Activated naive CD4-positive, alpha-beta T cell treated with anti-CD3 and anti-CD28 coated beads, Interleukin-2, amount 50 U/mL, for 24 hours (primary cell): Measurements from ENCODE around the gene HSD11B1L.
A peak's percentile ranks its signal among the peaks of the same experiment; 100 is the strongest.
"Not testable (repeated sequence)": the region's sequence is repeated elsewhere in the genome, so short reads cannot be mapped to it uniquely, and the experiment has no call there.

Experiments used
- H3K27ac Mint-ChIP-seq: one replicate; pipeline ENCODE4 v1.8.0; 2021; ENCODE audit warnings: mild to moderate bottlenecking, mixed read lengths
- H3K27me3 Mint-ChIP-seq: one replicate; pipeline ENCODE4 v1.8.0; 2021; ENCODE audit warnings: mixed read lengths
- H3K36me3 Mint-ChIP-seq: one replicate; pipeline ENCODE4 v1.8.0; 2021; ENCODE audit warnings: mixed read lengths
- H3K4me1 Mint-ChIP-seq: one replicate; pipeline ENCODE4 v1.8.0; 2021; ENCODE audit warnings: mixed read lengths
- H3K4me3 Mint-ChIP-seq: one replicate; pipeline ENCODE4 v1.8.0; 2021; ENCODE audit warnings: mild to moderate bottlenecking, mixed read lengths
- H3K9me3 Mint-ChIP-seq: one replicate; pipeline ENCODE4 v1.8.0; 2021; ENCODE audit warnings: mixed read lengths

HSD11B1L gene

GRCh38 chr19:5677136-5677535 is 3.7 kb upstream of the HSD11B1L start:
- no peak overlapping the region for H3K4me3 Mint-ChIP-seq
- H3K4me1 Mint-ChIP-seq, result peaks cover 20% of the 10 kb centered on the region
- H3K27ac Mint-ChIP-seq, result peak overlapping the region; percentile 68
- no peaks in the 10 kb centered on the region for H3K27me3 Mint-ChIP-seq
- H3K9me3 Mint-ChIP-seq, result no peaks in the 10 kb centered on the region
- H3K36me3 Mint-ChIP-seq, result no peaks in the 10 kb centered on the region

GRCh38 chr19:5677580-5677979 is 3.2 kb upstream of the HSD11B1L start:
- Mint-ChIP-seq H3K4me3 (no peak overlapping the region), H3K27ac (peak overlapping the region; percentile 68), H3K27me3 (no peaks in the 10 kb centered on the region), H3K9me3 (no peaks in the 10 kb centered on the region), H3K36me3 (no peaks in the 10 kb centered on the region), H3K4me1 (peaks cover 23% of the 10 kb centered on the region)

- Mint-ChIP-seq H3K4me1 (peaks cover 25% of the 10 kb centered on the region), H3K36me3 (no peaks in the 10 kb centered on the region), H3K4me3 (no peak overlapping the region), H3K27ac (no peak overlapping the region), H3K9me3 (no peaks in the 10 kb centered on the region), H3K27me3 (no peaks in the 10 kb centered on the region)
Measured at GRCh38 chr19:5678071-5678718, 2.6 kb upstream of the HSD11B1L start.

GRCh38 chr19:5679289-5680083 is 1.3 kb upstream of the HSD11B1L start:
- Mint-ChIP-seq H3K4me1 (peaks cover 27% of the 10 kb centered on the region), H3K36me3 (no peaks in the 10 kb centered on the region), H3K9me3 (no peaks in the 10 kb centered on the region), H3K27ac (peak overlapping the region; percentile 96), H3K4me3 (peak overlapping the region; percentile 88), H3K27me3 (no peaks in the 10 kb centered on the region)

GRCh38 chr19:5680084-5680436 is 767 bp upstream of the HSD11B1L start:
- Mint-ChIP-seq H3K9me3 (no peaks in the 10 kb centered on the region), H3K36me3 (no peaks in the 10 kb centered on the region), H3K4me1 (peaks cover 27% of the 10 kb centered on the region)

GRCh38 chr19:5681391-5682106 is 722 bp downstream of the HSD11B1L start:
- Mint-ChIP-seq H3K9me3 (no peaks in the 10 kb centered on the region), H3K4me1 (peaks cover 27% of the 10 kb centered on the region), H3K27ac (peak overlapping the region; percentile 38), H3K4me3 (peak overlapping the region; percentile 74), H3K27me3 (no peaks in the 10 kb centered on the region), H3K36me3 (no peaks in the 10 kb centered on the region)

More at GRCh38 chr19:5680084-5680436, 767 bp upstream of the HSD11B1L start:
- H3K4me3 Mint-ChIP-seq, result peak overlapping the region; percentile 88
- H3K27ac Mint-ChIP-seq, result peak overlapping the region; percentile 96
- H3K27me3 Mint-ChIP-seq, result no peaks in the 10 kb centered on the region

GRCh38 chr19:5682107-5682482 is 1.3 kb downstream of the HSD11B1L start:
- H3K27ac Mint-ChIP-seq, result peak overlapping the region; percentile 38

GRCh38 chr19:5683177-5683886 is 2.5 kb downstream of the HSD11B1L start:
- Mint-ChIP-seq H3K4me3 (peak overlapping the region; percentile 52), H3K27ac (peak overlapping the region; percentile 76), H3K27me3 (no peaks in the 10 kb centered on the region), H3K36me3 (no peaks in the 10 kb centered on the region), H3K4me1 (peaks cover 30% of the 10 kb centered on the region), H3K9me3 (no peaks in the 10 kb centered on the region)

More at GRCh38 chr19:5682107-5682482, 1.3 kb downstream of the HSD11B1L start:
- Mint-ChIP-seq H3K9me3 (no peaks in the 10 kb centered on the region), H3K4me1 (peaks cover 27% of the 10 kb centered on the region), H3K4me3 (peak overlapping the region; percentile 74), H3K36me3 (no peaks in the 10 kb centered on the region), H3K27me3 (no peaks in the 10 kb centered on the region)

GRCh38 chr19:5684694-5685430 is 4.0 kb downstream of the HSD11B1L start:
- Mint-ChIP-seq H3K27ac (no peak overlapping the region), H3K4me3 (no peak overlapping the region), H3K4me1 (peaks cover 30% of the 10 kb centered on the region), H3K27me3 (no peaks in the 10 kb centered on the region), H3K9me3 (no peaks in the 10 kb centered on the region), H3K36me3 (no peaks in the 10 kb centered on the region)

GRCh38 chr19:5686326-5686646 is 5.5 kb downstream of the HSD11B1L start:
- Mint-ChIP-seq H3K9me3 (no peaks in the 10 kb centered on the region), H3K27me3 (no peaks in the 10 kb centered on the region), H3K36me3 (peaks cover 8% of the 10 kb centered on the region), H3K27ac (no peak overlapping the region), H3K4me3 (peak overlapping the region; percentile 84), H3K4me1 (peaks cover 26% of the 10 kb centered on the region)

- peaks cover 8% of the 10 kb centered on the region for H3K36me3 Mint-ChIP-seq
Measured at GRCh38 chr19:5686647-5687359, 6.0 kb downstream of the HSD11B1L start.

GRCh38 chr19:5687360-5688198 is 6.8 kb downstream of the HSD11B1L start:
- peaks cover 14% of the 10 kb centered on the region for H3K4me1 Mint-ChIP-seq
- no peaks in the 10 kb centered on the region for H3K9me3 Mint-ChIP-seq
- peaks cover 12% of the 10 kb centered on the region for H3K36me3 Mint-ChIP-seq
- no peaks in the 10 kb centered on the region for H3K27me3 Mint-ChIP-seq
- H3K4me3 Mint-ChIP-seq, result peak overlapping the region; percentile 84
- H3K27ac Mint-ChIP-seq, result no peak overlapping the region

More at GRCh38 chr19:5686647-5687359, 6.0 kb downstream of the HSD11B1L start:
- no peak overlapping the region for H3K27ac Mint-ChIP-seq
- H3K27me3 Mint-ChIP-seq, result no peaks in the 10 kb centered on the region
- no peaks in the 10 kb centered on the region for H3K9me3 Mint-ChIP-seq
- peak overlapping the region; percentile 84 for H3K4me3 Mint-ChIP-seq
- H3K4me1 Mint-ChIP-seq, result peaks cover 21% of the 10 kb centered on the region

- Mint-ChIP-seq H3K36me3 (peaks cover 14% of the 10 kb centered on the region), H3K4me1 (peaks cover 11% of the 10 kb centered on the region), H3K4me3 (peak overlapping the region; percentile 72)
- H3K27me3 Mint-ChIP-seq, H3K27ac Mint-ChIP-seq, H3K9me3 Mint-ChIP-seq: not testable (repeated sequence)
Measured at GRCh38 chr19:5688262-5688881, 7.5 kb downstream of the HSD11B1L start.
